Esophagus (tissue), 2 donors: Measurements from ENCODE around the gene KIF11. TPM values are rescaled to one million over a fixed set of nuclear protein-coding genes. Genes with fewer than 3 reads are reported as not detected.
"Not testable (repeated sequence)": the region's sequence is repeated elsewhere in the genome, so short reads cannot be mapped to it uniquely, and the experiment has no call there.

ENCODE experiments used
- H3K27ac ChIP-seq, 2 donors: one replicate each; pipeline ENCODE4 v1.5.1; 2013; ENCODE audit warnings: low read depth in 2 of 2, mild to moderate bottlenecking in 2 of 2, inconsistent platforms in 1 of 2, low read length in 1 of 2, moderate library complexity in 1 of 2
- H3K27me3 ChIP-seq, 2 donors: one replicate each; pipeline ENCODE4 v1.6.1; 2013; ENCODE audit warnings: low read length in 2 of 2, control low read depth in 1 of 2, mild to moderate bottlenecking in 1 of 2; ENCODE audit not compliant: insufficient read depth in 2 of 2, control insufficient read depth in 1 of 2
- H3K36me3 ChIP-seq, 2 donors: one replicate each; pipeline ENCODE4 v1.6.1; 2013; ENCODE audit warnings: low read length in 1 of 2; ENCODE audit not compliant: control insufficient read depth in 2 of 2, insufficient read depth in 2 of 2
- H3K4me1 ChIP-seq, 2 donors: one replicate each; pipeline ENCODE4 v1.6.1; 2013; ENCODE audit warnings: low read length in 1 of 2; ENCODE audit not compliant: control insufficient read depth in 2 of 2, insufficient read depth in 2 of 2
- H3K4me3 ChIP-seq, 2 donors: one replicate each; pipeline ENCODE4 v1.5.1; 2013; ENCODE audit warnings: low read length in 2 of 2, mild to moderate bottlenecking in 2 of 2, low read depth in 1 of 2, moderate library complexity in 1 of 2
- H3K9me3 ChIP-seq, 2 donors: one replicate each; pipeline ENCODE4 v1.6.1; 2013; ENCODE audit warnings: mild to moderate bottlenecking in 2 of 2, low read depth in 1 of 2, low read length in 1 of 2, moderate library complexity in 1 of 2; ENCODE audit not compliant: control insufficient read depth in 2 of 2, insufficient read depth in 1 of 2
- WGBS, 2 donors: extraction: QIAGEN DNeasy Blood & Tissue Kit; methylation state at CpG; one replicate each; pipeline ENCODE4 v1.1.7; 2013; 5-methylcytosine and 5-hydroxymethylcytosine counted together
- polyA plus RNA-seq, 2 donors: library from polyadenylated mRNA; stranded (reverse); fragments of 200-250 nt; gene quantifications; one replicate each; pipeline ENCODE4 v1.2.3, GENCODE V29; 2013
- donor health status: healthy with polysubstance abuse.
- donor health status: Bipolar disorder and iron deficiency.

KIF11 gene
- polyA plus RNA-seq, 2 donors = 4.1 to 7.1 TPM

- no peak overlapping the region for H3K4me3 ChIP-seq
- peak overlapping the region; percentile 66 to 74 for H3K27ac ChIP-seq
- 76 to 79% methylated on average over 4 of the region's 4 CpGs for WGBS, 2 donors
- no peaks in the 10 kb centered on the region for H3K36me3 ChIP-seq
- no peaks in the 10 kb centered on the region for H3K9me3 ChIP-seq
- no peaks in the 10 kb centered on the region for H3K27me3 ChIP-seq
- peaks cover 0 to 6% of the 10 kb centered on the region in 2 donors for H3K4me1 ChIP-seq
Observed at GRCh38 chr10:92567952-92568600, 24.9 kb upstream of the KIF11 start.

- H3K27ac ChIP-seq = no peak overlapping the region
- H3K9me3 ChIP-seq = no peaks in the 10 kb centered on the region
- WGBS, 2 donors = 69 to 75% methylated on average over 2 of the region's 2 CpGs
- no peaks in the 10 kb centered on the region for H3K27me3 ChIP-seq
- peaks cover 0 to 6% of the 10 kb centered on the region in 2 donors for H3K4me1 ChIP-seq
- H3K4me3 ChIP-seq = no peak overlapping the region
- no peaks in the 10 kb centered on the region for H3K36me3 ChIP-seq
Observed at GRCh38 chr10:92569071-92569470, 23.9 kb upstream of the KIF11 start.

GRCh38 chr10:92569663-92570062 lies 23.3 kb upstream of the KIF11 start:
- H3K9me3 ChIP-seq, H3K36me3 ChIP-seq, H3K4me1 ChIP-seq, H3K27ac ChIP-seq, H3K27me3 ChIP-seq, H3K4me3 ChIP-seq: not testable (repeated sequence)
- WGBS, 2 donors = 97% methylated on average over 5 of the region's 5 CpGs

GRCh38 chr10:92571649-92572048 lies 21.3 kb upstream of the KIF11 start:
- H3K4me3 ChIP-seq = no peak overlapping the region
- H3K27me3 ChIP-seq = no peaks in the 10 kb centered on the region
- no peaks in the 10 kb centered on the region for H3K9me3 ChIP-seq
- peaks cover 0 to 6% of the 10 kb centered on the region in 2 donors for H3K4me1 ChIP-seq
- 62 to 71% methylated on average over 2 of the region's 2 CpGs for WGBS, 2 donors
- H3K27ac ChIP-seq = no peak overlapping the region
- H3K36me3 ChIP-seq = no peaks in the 10 kb centered on the region

GRCh38 chr10:92572362-92573090 lies 20.4 kb upstream of the KIF11 start:
- WGBS, 2 donors = 51 to 54% methylated on average over 8 of the region's 8 CpGs
- peak overlapping the region; percentile 91 to 96 for H3K27ac ChIP-seq
- no peaks in the 10 kb centered on the region for H3K27me3 ChIP-seq
- H3K4me1 ChIP-seq = peaks cover 0 to 3% of the 10 kb centered on the region in 2 donors
- peak overlapping the region; percentile 62 to 77 for H3K4me3 ChIP-seq
- no peaks in the 10 kb centered on the region for H3K9me3 ChIP-seq
- no peaks in the 10 kb centered on the region for H3K36me3 ChIP-seq

- no peaks in the 10 kb centered on the region for H3K36me3 ChIP-seq
- peak overlapping the region; percentile 91 to 96 for H3K27ac ChIP-seq
- WGBS, 2 donors = 1% methylated on average over 56 of the region's 56 CpGs
- H3K9me3 ChIP-seq = no peaks in the 10 kb centered on the region
- no peaks in the 10 kb centered on the region for H3K27me3 ChIP-seq
- peak overlapping the region; percentile 62 to 77 for H3K4me3 ChIP-seq
- peaks cover 0 to 3% of the 10 kb centered on the region in 2 donors for H3K4me1 ChIP-seq
Observed at GRCh38 chr10:92573091-92573797, 19.7 kb upstream of the KIF11 start.

GRCh38 chr10:92573798-92574547 lies 19.0 kb upstream of the KIF11 start, which contains the start of gene IDE:
TSS of gene IDE (minus strand) at chr10:92574093. CDS start at chr10:92574019, 74 bp downstream.
- no peaks in the 10 kb centered on the region for H3K36me3 ChIP-seq
- peaks cover 0 to 3% of the 10 kb centered on the region in 2 donors for H3K4me1 ChIP-seq
- WGBS, 2 donors = 0 to 1% methylated on average over 73 to 80 of the region's 80 CpGs
- peak within 1 kb of the TSS; percentile 62 to 77 for H3K4me3 ChIP-seq
- peak within 1 kb of the TSS; percentile 91 to 96 for H3K27ac ChIP-seq
- H3K27me3 ChIP-seq = no peaks in the 10 kb centered on the region
- H3K9me3 ChIP-seq = no peaks in the 10 kb centered on the region

- Histone ChIP-seq H3K36me3 (no peaks in the 10 kb centered on the region), H3K4me3 (peak overlapping the region; percentile 62 to 77), H3K27me3 (no peaks in the 10 kb centered on the region), H3K27ac (peak overlapping the region; percentile 91 to 96), H3K4me1 (peaks cover 0 to 3% of the 10 kb centered on the region in 2 donors), H3K9me3 (no peaks in the 10 kb centered on the region)
- WGBS, 2 donors = 5% methylated on average over 22 of the region's 22 CpGs
Observed at GRCh38 chr10:92574548-92575261, 18.2 kb upstream of the KIF11 start.

- H3K9me3 ChIP-seq = no peaks in the 10 kb centered on the region
- H3K4me1 ChIP-seq = peaks cover 0 to 3% of the 10 kb centered on the region in 2 donors
- H3K36me3 ChIP-seq = no peaks in the 10 kb centered on the region
- H3K27me3 ChIP-seq = no peaks in the 10 kb centered on the region
- no peak overlapping the region for H3K27ac ChIP-seq
- no peak overlapping the region for H3K4me3 ChIP-seq
Observed at GRCh38 chr10:92575961-92576360, 17.0 kb upstream of the KIF11 start.
